ENCODE measurements around the gene KCNIP4. TPM values are rescaled to one million over a fixed set of nuclear protein-coding genes. Genes with fewer than 3 reads are reported as not detected.

KCNIP4 gene
- polyA plus RNA-seq, 1 donor (not counting 4 experiments of a cell fraction or from before 2014, with no cell fraction given): 0.07 TPM

DNA sequence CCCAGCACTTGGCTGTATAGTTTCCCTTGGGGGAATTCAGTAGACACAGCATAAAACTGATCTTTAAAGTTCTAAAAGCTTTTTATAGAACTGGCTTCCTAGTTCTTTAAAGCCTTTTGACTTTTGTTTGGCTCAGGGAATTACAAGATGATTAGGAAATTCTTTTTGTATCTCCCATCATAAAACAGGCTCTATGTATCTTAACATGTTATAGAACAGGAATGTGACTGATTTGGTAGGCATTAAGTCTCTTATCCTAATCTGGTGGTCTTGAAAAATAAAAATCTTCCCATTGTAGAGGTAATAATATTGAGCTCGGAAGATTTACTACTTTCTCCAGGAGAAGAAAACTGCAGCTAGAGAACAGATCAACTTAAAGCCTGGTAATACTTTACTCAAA is 262.7 kb downstream of the KCNIP4 start:
- Histone ChIP-seq H3K9ac (ENCODE audit: control insufficient read depth, extremely low read depth, insufficient read depth, low read length) (no peak overlapping the region), H3K4me3 (ENCODE audit: control insufficient read depth in 2 of 3, extremely low read depth in 1 of 3, insufficient read depth in 2 of 3, low read depth in 1 of 3, low read length in 3 of 3) (no peak overlapping the region), H4K20me1 (ENCODE audit: control insufficient read depth, extremely low read depth, insufficient read depth, low read length) (no peaks in the 10 kb centered on the region), H3K9me3 (ENCODE audit: control insufficient read depth, low read depth, low read length) (no peaks in the 10 kb centered on the region), H3K4me2 (ENCODE audit: control insufficient read depth, extremely low read depth, insufficient read depth, low read depth, low read length) (no peak overlapping the region), H3K9me1 (ENCODE audit: control insufficient read depth, extremely low read depth, insufficient read depth, low read length) (no peaks in the 10 kb centered on the region), H3K4me1 (ENCODE audit: control insufficient read depth, extremely low read depth, insufficient read depth, low read length) (no peaks in the 10 kb centered on the region), H2AFZ (ENCODE audit: control insufficient read depth, low read length) (no peak overlapping the region), H3K27ac (ENCODE audit: control insufficient read depth, insufficient read depth, low read length) (no peak overlapping the region), H3K36me3 (ENCODE audit: control insufficient read depth in 2 of 2, extremely low read depth in 1 of 2, insufficient read depth in 2 of 2, low read length in 2 of 2) (no peaks in the 10 kb centered on the region), H3K79me2 (ENCODE audit: control insufficient read depth, insufficient read depth, low read length) (no peaks in the 10 kb centered on the region), H3K27me3 (ENCODE audit: control insufficient read depth, extremely low read depth, insufficient read depth, low read length) (no peaks in the 10 kb centered on the region)
- dilution Hi-C loops (cut with MboI; ENCODE audit: extremely low pct_ligation_motif_present, low sequenced_read_pairs): no loop called here
- no peak for FAIRE-seq
- no peak for DNase-seq (ENCODE audit: low read depth, low spot score)
- TF ChIP-seq, protein P1, sequence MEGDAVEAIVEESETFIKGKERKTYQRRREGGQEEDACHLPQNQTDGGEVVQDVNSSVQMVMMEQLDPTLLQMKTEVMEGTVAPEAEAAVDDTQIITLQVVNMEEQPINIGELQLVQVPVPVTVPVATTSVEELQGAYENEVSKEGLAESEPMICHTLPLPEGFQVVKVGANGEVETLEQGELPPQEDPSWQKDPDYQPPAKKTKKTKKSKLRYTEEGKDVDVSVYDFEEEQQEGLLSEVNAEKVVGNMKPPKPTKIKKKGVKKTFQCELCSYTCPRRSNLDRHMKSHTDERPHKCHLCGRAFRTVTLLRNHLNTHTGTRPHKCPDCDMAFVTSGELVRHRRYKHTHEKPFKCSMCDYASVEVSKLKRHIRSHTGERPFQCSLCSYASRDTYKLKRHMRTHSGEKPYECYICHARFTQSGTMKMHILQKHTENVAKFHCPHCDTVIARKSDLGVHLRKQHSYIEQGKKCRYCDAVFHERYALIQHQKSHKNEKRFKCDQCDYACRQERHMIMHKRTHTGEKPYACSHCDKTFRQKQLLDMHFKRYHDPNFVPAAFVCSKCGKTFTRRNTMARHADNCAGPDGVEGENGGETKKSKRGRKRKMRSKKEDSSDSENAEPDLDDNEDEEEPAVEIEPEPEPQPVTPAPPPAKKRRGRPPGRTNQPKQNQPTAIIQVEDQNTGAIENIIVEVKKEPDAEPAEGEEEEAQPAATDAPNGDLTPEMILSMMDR (optimal IDR thresholded peaks at IDR 0.05 in 1 of 3, IDR thresholded peaks at IDR 0.05 in 1 of 3, conservative IDR thresholded peaks at IDR 0.05 in 1 of 3; ENCODE audit: extremely low read depth in 1 of 3, insufficient read depth in 2 of 3, low read length in 3 of 3): no peak
- TF ChIP-seq EZH2 (IDR thresholded peaks at IDR 0.05; ENCODE audit: low read length): no peak

GRCh38 chr4:21680326-21680898 is 268.2 kb downstream of the KCNIP4 start:
- FAIRE-seq: no peak
- no peaks in the 10 kb centered on the region for H3K27me3 ChIP-seq (ENCODE audit: control insufficient read depth, extremely low read depth, insufficient read depth, low read length)
- no peak overlapping the region for H3K27ac ChIP-seq (ENCODE audit: control insufficient read depth, insufficient read depth, low read length)

More at GRCh38 chr4:21680326-21680898, 268.2 kb downstream of the KCNIP4 start:
- Histone ChIP-seq H3K9me3 (ENCODE audit: control insufficient read depth, low read depth, low read length) (no peaks in the 10 kb centered on the region), H3K4me3 (ENCODE audit: control insufficient read depth in 2 of 3, extremely low read depth in 1 of 3, insufficient read depth in 2 of 3, low read depth in 1 of 3, low read length in 3 of 3) (no peak overlapping the region), H3K79me2 (ENCODE audit: control insufficient read depth, insufficient read depth, low read length) (no peaks in the 10 kb centered on the region), H3K36me3 (ENCODE audit: control insufficient read depth in 2 of 2, extremely low read depth in 1 of 2, insufficient read depth in 2 of 2, low read length in 2 of 2) (no peaks in the 10 kb centered on the region), H3K4me2 (ENCODE audit: control insufficient read depth, extremely low read depth, insufficient read depth, low read depth, low read length) (no peak overlapping the region), H3K4me1 (ENCODE audit: control insufficient read depth, extremely low read depth, insufficient read depth, low read length) (no peaks in the 10 kb centered on the region), H4K20me1 (ENCODE audit: control insufficient read depth, extremely low read depth, insufficient read depth, low read length) (no peaks in the 10 kb centered on the region), H3K9ac (ENCODE audit: control insufficient read depth, extremely low read depth, insufficient read depth, low read length) (no peak overlapping the region), H2AFZ (ENCODE audit: control insufficient read depth, low read length) (no peak overlapping the region), H3K9me1 (ENCODE audit: control insufficient read depth, extremely low read depth, insufficient read depth, low read length) (no peaks in the 10 kb centered on the region)
- dilution Hi-C loops (cut with MboI; ENCODE audit: extremely low pct_ligation_motif_present, low sequenced_read_pairs): no loop called here
- no peak for DNase-seq (ENCODE audit: low read depth, low spot score)
- TF ChIP-seq, protein P1 (optimal IDR thresholded peaks at IDR 0.05 in 1 of 3, IDR thresholded peaks at IDR 0.05 in 1 of 3, conservative IDR thresholded peaks at IDR 0.05 in 1 of 3; ENCODE audit: extremely low read depth in 1 of 3, insufficient read depth in 2 of 3, low read length in 3 of 3): no peak
- TF ChIP-seq EZH2 (IDR thresholded peaks at IDR 0.05; ENCODE audit: low read length): no peak

All from keratinocyte (primary cell).